SK-N-SH treated with all-trans-retinoic acid at 6 μM for 48 hours (cell line): ENCODE results near the gene NF1.

Source experiments
- ARNTL ChIP-seq: fragments of 450-650 bp; formaldehyde crosslinking; IDR thresholded peaks from 2 replicates; pipeline ENCODE4 v1.5.0; 2020; ENCODE audit warnings: low read depth, mild to moderate bottlenecking, moderate library complexity, borderline replicate concordance
- BACH2 ChIP-seq: fragments of 250-450 bp; sonication (Bioruptor Pico); IDR thresholded peaks from 2 replicates; pipeline ENCODE4 v1.9.0; 2021; ENCODE audit warnings: mild to moderate bottlenecking, borderline replicate concordance
- ISL1 ChIP-seq: fragments of 250-450 bp; sonication (Bioruptor Pico); IDR thresholded peaks from 2 replicates; pipeline ENCODE4 v2.1.2; 2022; ENCODE audit warnings: mild to moderate bottlenecking, moderate library complexity
- OSR1 ChIP-seq: fragments of 250-450 bp; sonication (Bioruptor Pico); IDR thresholded peaks from 2 replicates; pipeline ENCODE4 v1.8.0; 2022; ENCODE audit warnings: moderate library complexity, mild to moderate bottlenecking, inconsistent platforms
- PATZ1 ChIP-seq: fragments of 250-450 bp; sonication (Bioruptor Pico); IDR thresholded peaks from 2 replicates; pipeline ENCODE4 v1.8.0; 2020; ENCODE audit warnings: mild to moderate bottlenecking, moderate library complexity, borderline replicate concordance
- RARB ChIP-seq: fragments of 250-450 bp; sonication (Bioruptor Pico); IDR thresholded peaks from 2 replicates; pipeline ENCODE4 v1.8.0; 2021; ENCODE audit warnings: mild to moderate bottlenecking, moderate library complexity
- TCF4 ChIP-seq: fragments of 250-450 bp; sonication (Bioruptor Pico); IDR thresholded peaks from 2 replicates; pipeline ENCODE4 v1.8.0; 2021; ENCODE audit warnings: mild to moderate bottlenecking, moderate library complexity, borderline replicate concordance
- TOX ChIP-seq: fragments of 250-450 bp; sonication (Bioruptor Pico); IDR thresholded peaks from 2 replicates; pipeline ENCODE4 v1.8.0; 2021; ENCODE audit warnings: mild to moderate bottlenecking, moderate library complexity, borderline replicate concordance
- ZC3H10 ChIP-seq: fragments of 250-450 bp; sonication (Bioruptor Pico); IDR thresholded peaks from 2 replicates; pipeline ENCODE4 v1.5.1; 2021; ENCODE audit warnings: mild to moderate bottlenecking, moderate library complexity
- ZFP30 ChIP-seq: fragments of 450-650 bp; formaldehyde crosslinking; IDR thresholded peaks from 2 replicates; pipeline ENCODE4 v1.5.0; 2022; ENCODE audit warnings: mild to moderate bottlenecking, moderate library complexity
- ZNF8 ChIP-seq: fragments of 450-650 bp; formaldehyde crosslinking; IDR thresholded peaks from 2 replicates; pipeline ENCODE4 v1.5.0; 2020; ENCODE audit warnings: mild to moderate bottlenecking, moderate library complexity

GRCh38 chr17:31318298-31318801 lies 223.6 kb downstream of the NF1 start:
- TF ChIP-seq ZC3H10 (CRISPR knock-in tag), result no peak
- no peak for TF ChIP-seq RARB (CRISPR knock-in tag)
- TF ChIP-seq OSR1 (CRISPR knock-in tag), result no peak
- TF ChIP-seq ZFP30 (CRISPR knock-in tag), result no peak
- TF ChIP-seq ISL1 (CRISPR knock-in tag), result no peak
- no peak for TF ChIP-seq ARNTL (CRISPR knock-in tag)
- TF ChIP-seq TCF4 (CRISPR knock-in tag), result no peak
- no peak for TF ChIP-seq PATZ1
- TF ChIP-seq TOX, result no peak
- TF ChIP-seq BACH2 (CRISPR knock-in tag), result no peak
- TF ChIP-seq ZNF8 (CRISPR knock-in tag), result no peak
